Activated T-cell treated with anti-CD3 and anti-CD28 coated beads for 1 hour (primary cell): Measurements from ENCODE around the gene GRB2.
"Not testable (repeated sequence)": the region's sequence is repeated elsewhere in the genome, so short reads cannot be mapped to it uniquely, and the experiment has no call there.

Source experiments
- DNase-seq: peaks from one replicate; pipeline ENCODE4 v3.0.0-alpha.2; 2020; ENCODE audit warnings: low read depth

The GRB2 gene

GRCh38 chr17:75405365-75406221 lies at the start of gene GRB2:
TSS of gene GRB2 (minus strand) at chr17:75405678. CDS start at chr17:75393628, 12,050 bp downstream.
- DNase-seq, result peak; percentile 100

DNA sequence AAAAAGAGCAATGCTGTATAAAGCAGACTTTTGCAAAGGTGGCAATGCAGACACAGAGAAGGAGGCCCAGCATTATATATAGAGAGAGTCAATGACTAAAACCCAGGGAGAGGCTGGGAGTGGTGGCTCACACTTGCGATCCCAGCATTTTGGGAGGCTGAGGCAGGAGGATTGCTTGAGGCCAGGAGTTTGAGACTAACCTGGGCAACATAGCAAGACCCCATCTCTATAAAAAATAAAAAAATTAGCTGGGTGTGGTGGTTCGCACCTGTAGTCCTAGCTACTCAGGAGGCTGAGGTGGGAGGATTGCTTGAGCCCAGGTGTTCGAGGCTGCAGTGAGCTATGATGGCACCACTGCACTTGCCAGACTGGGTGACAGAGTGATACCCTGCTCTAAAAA lies 49.2 kb upstream of the GRB2 start:
- not testable (repeated sequence) for DNase-seq

DNA sequence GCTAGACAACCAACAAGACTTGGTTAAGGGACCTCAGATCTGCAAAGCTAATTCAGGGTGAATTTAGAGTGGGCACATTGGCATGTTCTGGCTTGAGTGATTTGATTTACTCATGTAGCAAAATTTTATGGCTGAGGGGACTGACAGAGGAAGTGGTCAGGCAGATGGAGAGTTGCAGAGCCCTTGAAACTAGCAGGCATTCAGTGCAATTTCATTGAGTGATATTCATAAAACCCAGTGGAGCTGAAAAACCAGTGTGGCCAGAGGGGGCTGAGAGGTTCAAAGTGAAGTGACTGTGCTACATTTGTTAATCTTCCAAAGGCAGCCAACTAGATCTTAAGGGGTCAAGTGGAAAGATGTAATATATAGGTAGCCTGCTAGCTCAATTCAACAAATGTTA lies 48.7 kb upstream of the GRB2 start:
- DNase-seq, result no peak

DNA sequence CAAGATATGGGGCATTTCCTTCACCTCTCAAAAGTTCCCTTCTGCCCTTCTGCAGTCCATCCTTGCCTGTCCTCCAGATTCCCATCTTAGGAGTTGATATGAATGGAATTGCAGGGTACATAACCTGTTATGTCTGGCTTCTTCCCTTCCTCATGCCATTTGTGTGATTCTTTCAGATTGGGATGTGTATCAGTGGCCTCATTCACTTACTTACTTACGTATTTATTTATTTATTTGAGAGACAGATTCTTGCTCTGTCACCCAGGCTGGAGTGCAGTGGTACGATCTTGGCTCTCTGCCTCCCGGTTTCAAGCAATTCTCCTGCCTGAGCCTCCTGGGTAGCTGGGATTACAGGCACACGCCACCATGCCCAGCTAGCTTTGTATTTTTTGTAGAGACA lies 44.8 kb upstream of the GRB2 start:
- no peak for DNase-seq

GRCh38 chr17:75447951-75448856 lies 42.7 kb upstream of the GRB2 start:
- DNase-seq, result no peak

GRCh38 chr17:75445896-75446295 lies 40.4 kb upstream of the GRB2 start:
- not testable (repeated sequence) for DNase-seq

DNA sequence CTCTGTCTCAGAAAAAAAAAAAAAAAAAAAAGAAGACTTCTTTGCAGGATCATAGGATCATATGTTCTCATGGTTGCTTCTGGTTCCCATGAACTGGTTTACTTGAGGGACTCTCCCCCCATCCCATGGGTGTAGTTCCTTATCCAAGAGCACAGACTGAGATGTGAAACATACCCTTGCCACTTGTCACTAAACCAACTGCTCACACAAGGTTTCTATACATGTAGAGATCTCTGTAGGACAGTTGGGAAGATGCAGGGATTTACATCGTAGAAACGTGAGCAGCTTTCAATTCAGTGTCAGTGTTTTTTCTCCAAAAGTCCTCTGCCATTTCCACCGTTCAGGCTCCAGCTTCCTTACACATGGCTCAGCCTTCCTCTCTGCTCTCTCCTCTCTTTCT lies 39.8 kb upstream of the GRB2 start:
- DNase-seq, result no peak

DNA sequence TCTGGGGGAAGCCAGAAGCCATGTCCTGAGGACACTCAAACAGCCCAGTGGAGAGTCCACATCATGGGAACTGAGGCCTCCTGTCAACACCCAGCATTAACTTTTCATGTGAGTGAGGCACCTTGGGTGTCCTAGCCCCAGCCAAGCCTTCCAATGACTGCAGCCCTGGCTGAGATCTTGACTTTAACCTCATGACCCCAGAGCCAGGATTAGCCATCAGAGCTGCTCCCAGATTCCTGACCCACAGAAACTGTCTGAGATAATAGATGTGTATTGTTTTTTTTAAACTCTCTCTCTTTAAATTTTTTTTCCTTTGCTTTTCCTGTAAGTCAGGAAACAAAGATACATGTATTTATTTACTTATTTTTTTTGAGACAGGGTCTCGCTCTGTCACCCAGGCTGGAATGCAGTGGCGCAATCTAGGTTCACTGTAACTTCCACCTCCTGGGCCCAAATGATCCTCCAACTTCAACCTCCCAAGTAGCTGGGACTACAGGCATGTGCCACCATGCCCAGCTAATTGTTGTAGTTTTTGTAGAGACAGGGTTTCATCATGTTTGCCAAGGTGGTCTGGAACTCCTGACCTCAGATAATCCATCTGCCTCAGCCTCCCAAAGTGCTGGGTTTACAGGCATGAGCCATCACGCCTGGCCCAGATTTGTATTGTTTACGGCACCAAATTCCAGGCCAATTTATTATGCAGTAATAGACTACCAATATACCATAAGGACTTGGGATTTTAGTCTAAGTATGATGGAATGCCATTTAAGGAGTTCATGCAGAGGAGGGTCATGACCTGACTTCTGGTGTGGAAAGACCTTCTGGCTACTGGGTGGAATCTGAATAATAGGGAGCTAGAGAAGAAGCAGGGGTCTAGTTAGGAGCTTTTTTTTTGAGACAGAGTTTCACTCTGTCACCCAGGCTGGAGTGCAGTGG lies 37.0 kb upstream of the GRB2 start:
- DNase-seq, result no peak

- no peak for DNase-seq
Measured at GRCh38 chr17:75440738-75441448, 35.4 kb upstream of the GRB2 start.

DNA sequence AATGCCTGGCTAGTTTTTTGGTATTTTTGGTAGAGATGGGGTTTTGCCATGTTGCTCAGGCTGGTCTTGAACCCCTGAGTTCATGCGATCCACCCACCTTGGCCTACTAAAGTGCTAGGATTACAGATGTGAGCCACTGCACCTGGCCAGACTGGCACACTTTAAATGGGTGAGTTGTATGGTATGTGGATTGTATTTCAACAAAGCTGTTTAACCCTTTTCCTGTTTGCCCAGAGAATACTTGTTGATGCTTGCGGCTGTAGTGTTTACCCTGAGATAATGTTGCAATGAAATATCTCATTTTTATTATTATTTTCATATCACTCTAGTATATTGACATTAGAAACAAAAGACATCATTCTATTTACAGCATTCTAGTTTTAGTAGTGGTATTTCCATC lies 33.8 kb upstream of the GRB2 start:
- DNase-seq, result no peak

DNA sequence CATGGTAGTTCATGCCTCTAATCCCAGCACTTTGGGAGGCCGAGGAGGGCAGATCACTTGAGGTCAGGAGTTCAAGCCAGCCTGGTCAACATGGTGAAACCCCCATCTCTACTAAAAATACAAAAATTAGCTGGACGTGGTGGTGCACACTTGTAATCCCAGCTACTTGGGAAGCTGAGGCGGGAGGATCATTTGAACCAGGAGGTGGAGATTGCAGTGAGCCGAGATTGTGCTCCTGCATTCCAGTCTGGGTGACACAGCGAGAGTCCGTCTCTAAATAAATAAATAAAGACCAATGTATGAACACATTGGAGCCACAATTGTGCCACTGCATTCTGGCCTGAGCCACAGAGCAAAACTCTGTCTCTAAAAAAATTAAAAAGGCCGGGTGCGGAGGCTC lies 31.9 kb upstream of the GRB2 start:
- DNase-seq, result not testable (repeated sequence)

GRCh38 chr17:75434433-75434832 lies 29.0 kb upstream of the GRB2 start:
- DNase-seq, result not testable (repeated sequence)

GRCh38 chr17:75433218-75433783 lies 27.8 kb upstream of the GRB2 start:
- DNase-seq, result no peak

DNA sequence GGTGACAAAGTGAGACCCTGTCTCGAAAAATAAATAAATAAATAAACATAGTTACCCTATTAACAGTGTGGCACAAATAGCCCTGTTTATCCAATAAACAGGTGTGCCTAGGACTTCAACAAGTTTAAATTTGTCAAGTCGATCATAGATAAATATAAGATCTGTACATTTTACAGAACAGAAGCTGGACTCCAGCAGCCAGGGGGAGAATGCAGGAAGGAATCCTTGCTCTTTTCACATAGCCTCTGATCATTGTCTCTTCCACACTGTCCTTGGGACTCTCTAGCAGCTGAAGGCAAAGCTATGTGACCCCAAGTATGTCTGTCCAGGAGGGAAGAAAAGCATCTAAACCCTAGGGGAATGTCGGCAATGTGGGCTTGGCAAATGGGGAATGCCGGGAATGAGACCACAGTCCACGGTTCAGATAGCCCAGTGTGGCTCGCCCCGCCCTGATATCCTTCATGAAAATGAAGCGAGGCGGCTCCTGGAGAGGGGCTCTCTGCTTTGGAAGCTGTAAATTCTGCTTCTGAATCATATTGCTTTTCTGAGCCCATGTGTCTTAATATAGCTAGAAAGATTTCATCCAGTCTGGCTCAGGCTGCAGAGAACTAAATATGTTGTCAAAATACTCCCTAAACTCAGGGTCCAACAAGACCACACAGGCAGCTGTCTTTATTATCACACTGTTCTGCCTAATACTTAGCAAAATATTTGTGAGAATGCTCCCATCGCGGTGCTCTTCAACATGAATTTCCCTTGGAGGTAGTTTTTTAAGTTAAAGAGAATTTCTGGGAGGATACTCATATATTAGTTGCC lies 24.9 kb upstream of the GRB2 start:
- DNase-seq, result no peak

DNA sequence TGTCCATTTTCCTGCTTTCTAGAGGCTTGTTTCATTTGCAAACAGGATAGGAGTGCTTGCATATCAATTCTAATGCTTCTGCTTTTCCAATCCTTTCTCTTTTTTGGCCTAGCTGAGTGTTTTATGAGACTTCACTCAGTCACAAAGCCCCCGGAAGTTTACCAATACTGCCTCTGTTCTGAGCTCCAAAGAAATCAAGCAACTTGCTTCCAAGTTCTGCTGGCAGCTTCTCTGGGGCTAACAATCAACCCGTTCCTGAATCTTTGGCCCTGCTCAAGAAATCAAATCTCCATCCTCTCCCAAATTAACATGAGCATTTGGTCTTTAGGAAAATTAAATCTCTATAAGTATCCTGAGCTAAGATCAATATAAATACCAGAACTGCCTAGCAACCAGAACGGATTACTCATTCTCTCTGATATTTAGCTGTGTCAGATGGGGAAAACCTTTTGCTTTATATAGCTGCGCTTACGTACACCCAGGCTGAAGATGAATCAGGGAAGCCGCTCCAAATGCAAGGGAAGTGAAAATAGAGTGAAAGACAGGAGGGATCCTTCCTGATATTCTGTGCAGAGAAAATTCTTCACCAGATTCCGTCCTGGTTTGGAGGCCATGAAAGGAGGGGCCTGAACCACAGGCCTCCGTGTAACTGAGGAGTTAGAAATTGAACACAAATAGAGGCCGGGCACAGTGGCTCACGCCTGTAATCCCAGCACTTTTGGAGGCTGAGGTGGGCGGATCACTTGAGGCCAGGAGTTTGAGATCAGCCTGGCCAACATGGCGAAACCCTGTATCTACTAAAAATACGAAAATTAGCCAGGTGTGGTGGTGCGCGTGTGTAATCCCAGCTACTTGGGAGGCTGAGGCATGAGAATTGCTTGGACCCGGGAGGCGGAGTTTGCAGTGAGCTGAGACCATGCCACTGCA lies 23.3 kb upstream of the GRB2 start:
- DNase-seq, result no peak

GRCh38 chr17:75418531-75418930 lies 13.1 kb upstream of the GRB2 start:
- DNase-seq, result no peak

GRCh38 chr17:75417054-75417580 lies 11.6 kb upstream of the GRB2 start:
- DNase-seq, result no peak

- no peak for DNase-seq
Measured at GRCh38 chr17:75416006-75416405, 10.5 kb upstream of the GRB2 start.

DNA sequence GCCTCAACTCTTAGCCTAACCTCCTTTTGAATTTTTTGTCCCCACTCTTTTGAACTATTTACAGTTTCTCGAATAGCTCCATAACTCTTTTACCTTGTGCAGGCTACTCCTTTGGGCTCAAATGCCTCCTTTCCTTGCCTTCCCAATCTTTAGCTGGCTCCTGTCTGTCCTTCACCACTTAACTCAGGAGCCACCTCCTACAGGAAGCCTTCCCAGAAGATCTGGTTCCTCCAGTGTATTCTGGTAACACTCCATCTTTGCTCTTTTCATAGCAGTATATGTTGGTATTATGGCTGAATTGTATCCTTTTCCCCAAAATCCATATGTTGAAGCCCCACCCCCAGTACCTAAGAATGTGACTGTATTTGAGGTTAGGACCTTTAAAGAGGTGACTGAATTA lies 9.0 kb upstream of the GRB2 start:
- no peak for DNase-seq
